Neural progenitor cell (in vitro differentiated cells): ENCODE results near the gene RNF224.

Experiments
- EZH2 ChIP-seq: fragments of 200-600 bp; sonication (generic); IDR thresholded peaks from 2 replicates; pipeline ENCODE4 v1.6.1; 2017; ENCODE audit warnings: antibody characterized with exemption, mild to moderate bottlenecking, moderate library complexity
- EZH2phosphoT487 ChIP-seq: fragments of 200-600 bp; sonication (generic); IDR thresholded peaks from 2 replicates; pipeline ENCODE4 v1.6.1; 2017; ENCODE audit warnings: antibody characterized with exemption
- TF ChIP-seq, protein P1 (sequence below): fragments of 200-600 bp; sonication (generic); IDR thresholded peaks from 2 replicates; pipeline ENCODE4 v1.5.1; 2017; ENCODE audit warnings: antibody characterized with exemption, mild to moderate bottlenecking

DNA sequence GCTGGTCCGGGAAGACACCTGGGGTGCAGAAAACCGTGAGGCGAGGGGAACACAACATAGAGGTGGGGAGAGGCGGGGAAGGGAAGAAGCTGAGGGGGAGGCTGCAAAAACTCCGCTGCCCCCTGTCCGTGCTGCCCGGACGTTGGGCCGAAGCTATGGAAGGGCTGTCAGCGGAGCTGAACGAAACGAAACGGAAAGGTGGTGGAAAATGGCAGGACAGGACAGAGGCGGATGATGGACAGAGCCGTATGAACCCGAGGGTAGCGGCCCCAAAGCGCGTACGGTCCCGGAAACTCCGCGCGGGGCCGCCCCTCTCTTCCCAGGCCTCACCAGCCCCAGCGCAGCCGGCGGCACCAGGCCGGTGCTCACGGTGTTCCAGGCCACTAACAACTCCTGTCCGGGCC is 39.2 kb upstream of the RNF224 start:
- TF ChIP-seq, protein P1, sequence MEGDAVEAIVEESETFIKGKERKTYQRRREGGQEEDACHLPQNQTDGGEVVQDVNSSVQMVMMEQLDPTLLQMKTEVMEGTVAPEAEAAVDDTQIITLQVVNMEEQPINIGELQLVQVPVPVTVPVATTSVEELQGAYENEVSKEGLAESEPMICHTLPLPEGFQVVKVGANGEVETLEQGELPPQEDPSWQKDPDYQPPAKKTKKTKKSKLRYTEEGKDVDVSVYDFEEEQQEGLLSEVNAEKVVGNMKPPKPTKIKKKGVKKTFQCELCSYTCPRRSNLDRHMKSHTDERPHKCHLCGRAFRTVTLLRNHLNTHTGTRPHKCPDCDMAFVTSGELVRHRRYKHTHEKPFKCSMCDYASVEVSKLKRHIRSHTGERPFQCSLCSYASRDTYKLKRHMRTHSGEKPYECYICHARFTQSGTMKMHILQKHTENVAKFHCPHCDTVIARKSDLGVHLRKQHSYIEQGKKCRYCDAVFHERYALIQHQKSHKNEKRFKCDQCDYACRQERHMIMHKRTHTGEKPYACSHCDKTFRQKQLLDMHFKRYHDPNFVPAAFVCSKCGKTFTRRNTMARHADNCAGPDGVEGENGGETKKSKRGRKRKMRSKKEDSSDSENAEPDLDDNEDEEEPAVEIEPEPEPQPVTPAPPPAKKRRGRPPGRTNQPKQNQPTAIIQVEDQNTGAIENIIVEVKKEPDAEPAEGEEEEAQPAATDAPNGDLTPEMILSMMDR, result no peak
- TF ChIP-seq EZH2, result no peak
- no peak for TF ChIP-seq EZH2phosphoT487
